Neural progenitor cell (in vitro differentiated cells): ENCODE measurements around the gene GNG12. TPM values are rescaled to one million over a fixed set of nuclear protein-coding genes. Genes with fewer than 3 reads are reported as not detected.

ENCODE experiments used
- DNase-seq: peaks from one replicate; pipeline ENCODE4 v3.0.0-alpha.2; 2016; ENCODE audit warnings: low spot score
- H2AFZ ChIP-seq: fragments of 200-600 bp; sonication (generic); replicated peaks from 2 replicates; pipeline ENCODE4 v1.6.1; 2016; ENCODE audit warnings: antibody characterized with exemption
- H3F3A ChIP-seq: fragments of 200-600 bp; sonication (generic); 2 replicates; pipeline ENCODE4 v1.6.1; 2016; ENCODE audit warnings: antibody characterized with exemption, low read depth
- H3K27ac ChIP-seq: fragments of 200-600 bp; sonication (generic); 2 replicates; pipeline ENCODE4 v1.5.1; 2016; ENCODE audit warnings: mild to moderate bottlenecking
- H3K27me3 ChIP-seq: fragments of 200-600 bp; sonication (generic); 2 replicates; pipeline ENCODE4 v1.6.1; 2016; ENCODE audit warnings: mild to moderate bottlenecking, moderate library complexity
- H3K36me3 ChIP-seq: fragments of 200-600 bp; sonication (generic); 2 replicates; pipeline ENCODE4 v1.5.1; 2016
- H3K4me1 ChIP-seq: fragments of 200-600 bp; sonication (generic); 2 replicates; pipeline ENCODE4 v1.6.1; 2016; ENCODE audit warnings: mixed run types
- H3K4me2 ChIP-seq: fragments of 200-600 bp; sonication (generic); 2 replicates; pipeline ENCODE4 v1.6.1; 2016
- H3K4me3 ChIP-seq: fragments of 200-600 bp; sonication (generic); 2 replicates; pipeline ENCODE4 v1.5.1; 2016
- H3K79me2 ChIP-seq: fragments of 200-600 bp; sonication (generic); 2 replicates; pipeline ENCODE4 v1.6.1; 2016; ENCODE audit warnings: low read depth
- H3K9ac ChIP-seq: fragments of 200-600 bp; sonication (generic); 2 replicates; pipeline ENCODE4 v1.6.1; 2016
- H3K9me3 ChIP-seq: fragments of 200-600 bp; sonication (generic); 2 replicates; pipeline ENCODE4 v1.5.1; 2016; ENCODE audit warnings: low read depth
- H4K20me1 ChIP-seq: fragments of 200-600 bp; sonication (generic); 2 replicates; pipeline ENCODE4 v1.6.1; 2016; ENCODE audit warnings: low read depth
- H3K27ac Mint-ChIP-seq: 3 replicates; pipeline ENCODE4 v1.8.0; 2021; ENCODE audit warnings: mixed read lengths
- H3K27me3 Mint-ChIP-seq: 2 replicates; pipeline ENCODE4 v1.8.0; 2022; ENCODE audit warnings: low read depth, mild to moderate bottlenecking, inconsistent platforms, moderate library complexity, mixed read lengths; ENCODE audit not compliant: insufficient read depth
- H3K36me3 Mint-ChIP-seq: 3 replicates; pipeline ENCODE4 v1.8.0; 2021; ENCODE audit warnings: mixed read lengths
- H3K4me1 Mint-ChIP-seq: 3 replicates; pipeline ENCODE4 v1.8.0; 2021; ENCODE audit warnings: mixed read lengths
- H3K4me3 Mint-ChIP-seq: 3 replicates; pipeline ENCODE4 v1.8.0; 2021; ENCODE audit warnings: mild to moderate bottlenecking, moderate library complexity, mixed read lengths
- H3K9me3 Mint-ChIP-seq: 3 replicates; pipeline ENCODE4 v1.8.0; 2020; ENCODE audit warnings: mixed read lengths
- CTCF ChIP-seq: fragments of 200-600 bp; sonication (generic); IDR thresholded peaks from 2 replicates; pipeline ENCODE4 v1.5.1; 2017; ENCODE audit warnings: antibody characterized with exemption, mild to moderate bottlenecking
- EZH2 ChIP-seq: fragments of 200-600 bp; sonication (generic); IDR thresholded peaks from 2 replicates; pipeline ENCODE4 v1.6.1; 2017; ENCODE audit warnings: antibody characterized with exemption, mild to moderate bottlenecking, moderate library complexity
- EZH2phosphoT487 ChIP-seq: fragments of 200-600 bp; sonication (generic); IDR thresholded peaks from 2 replicates; pipeline ENCODE4 v1.6.1; 2017; ENCODE audit warnings: antibody characterized with exemption
- total RNA-seq: library from RNA; depleted of rRNA; stranded (reverse); fragments of >200 nt; gene quantifications from 2 replicates; pipeline ENCODE4 v1.2.3, GENCODE V29; 2015; ENCODE audit warnings: low replicate concordance

Gene GNG12
- total RNA-seq, 1 donor from 2014 or later, result 44.5 TPM

DNA sequence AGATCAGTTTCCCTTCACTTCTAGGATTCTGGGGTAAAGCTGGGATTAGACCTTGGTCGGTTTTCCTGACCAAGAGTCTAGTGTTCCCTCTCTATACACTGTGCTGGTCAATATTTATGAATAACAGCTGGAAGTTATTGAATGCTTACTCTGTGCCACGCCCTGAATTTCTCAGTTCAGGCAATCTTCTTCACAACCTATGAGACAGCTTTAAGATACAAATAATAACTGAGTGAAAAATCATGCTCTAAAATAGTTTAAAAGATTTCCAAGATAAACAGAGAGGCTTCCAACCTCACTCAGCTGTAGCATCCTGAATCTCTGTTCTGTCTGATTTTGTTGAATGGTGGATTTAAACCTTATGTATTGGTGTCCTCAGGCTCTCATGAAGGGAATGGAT is 72.2 kb downstream of the GNG12 start:
- Histone ChIP-seq H3K9me3 (no peaks in the 10 kb centered on the region), H3F3A (peaks cover 7% of the 10 kb centered on the region), H3K4me3 (no peak overlapping the region), H4K20me1 (no peaks in the 10 kb centered on the region), H2AFZ (no peak overlapping the region), H3K27me3 (no peaks in the 10 kb centered on the region), H3K36me3 (no peaks in the 10 kb centered on the region), H3K79me2 (no peaks in the 10 kb centered on the region), H3K4me1 (peaks cover 17% of the 10 kb centered on the region), H3K9ac (no peak overlapping the region), H3K4me2 (no peak overlapping the region), H3K27ac (no peak overlapping the region)
- H3K36me3 Mint-ChIP-seq, result peaks cover 2% of the 10 kb centered on the region
- H3K27ac Mint-ChIP-seq, result peak overlapping the region; percentile 32
- no peak for DNase-seq
- no peaks in the 10 kb centered on the region for H3K9me3 Mint-ChIP-seq
- peaks cover 2% of the 10 kb centered on the region for H3K27me3 Mint-ChIP-seq
- no peak overlapping the region for H3K4me3 Mint-ChIP-seq
- no peak for TF ChIP-seq EZH2phosphoT487
- no peak for TF ChIP-seq CTCF
- TF ChIP-seq EZH2, result no peak
- H3K4me1 Mint-ChIP-seq, result peaks cover 11% of the 10 kb centered on the region

DNA sequence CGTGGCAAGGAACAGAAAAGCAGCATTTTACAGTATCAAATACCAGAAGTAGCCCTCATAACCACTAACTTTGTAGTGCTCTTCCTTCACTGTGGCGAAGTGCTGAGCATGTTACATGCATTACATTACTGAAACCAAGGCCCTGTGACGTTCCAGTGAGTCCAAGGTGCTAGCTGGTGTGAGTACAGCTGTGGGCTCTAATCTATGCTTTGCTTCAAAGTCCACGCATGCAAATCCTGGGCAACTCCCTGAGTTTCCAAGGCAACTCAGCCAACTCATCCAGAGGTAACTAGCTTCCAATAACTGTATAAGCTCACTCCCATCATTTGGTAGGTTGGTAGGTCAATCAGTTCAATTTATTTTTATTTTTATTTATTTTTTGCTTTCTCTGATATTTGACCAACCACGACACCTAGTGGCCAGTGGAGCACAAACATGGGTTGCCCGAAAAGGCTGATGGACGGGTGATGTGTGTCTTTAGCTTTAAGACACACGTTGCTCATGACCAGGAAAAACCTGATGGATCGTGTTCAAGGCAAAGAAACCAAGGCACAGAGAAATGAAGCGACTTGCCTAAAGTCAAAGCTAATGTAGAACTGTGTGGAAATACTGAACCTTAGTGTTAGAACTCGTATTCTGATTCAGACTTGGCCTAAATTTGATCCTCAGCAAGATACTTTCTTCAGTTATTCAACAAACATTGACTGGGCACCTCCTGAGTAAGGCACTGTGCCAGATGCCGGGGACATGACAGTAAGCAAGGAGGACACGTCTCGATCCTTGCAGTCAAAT is 73.0 kb downstream of the GNG12 start:
- Histone ChIP-seq H3K27me3 (no peaks in the 10 kb centered on the region), H3K9me3 (no peaks in the 10 kb centered on the region), H4K20me1 (no peaks in the 10 kb centered on the region), H3K27ac (no peak overlapping the region), H3K4me2 (no peak overlapping the region), H3F3A (no peaks in the 10 kb centered on the region), H3K9ac (no peak overlapping the region), H3K4me3 (no peak overlapping the region), H2AFZ (no peak overlapping the region), H3K4me1 (peaks cover 9% of the 10 kb centered on the region), H3K36me3 (no peaks in the 10 kb centered on the region), H3K79me2 (no peaks in the 10 kb centered on the region)
- peaks cover 2% of the 10 kb centered on the region for H3K27me3 Mint-ChIP-seq
- H3K9me3 Mint-ChIP-seq, result no peaks in the 10 kb centered on the region
- peaks cover 4% of the 10 kb centered on the region for H3K36me3 Mint-ChIP-seq
- peak; percentile 77 for DNase-seq
- H3K27ac Mint-ChIP-seq, result no peak overlapping the region
- TF ChIP-seq EZH2 (no peak), EZH2phosphoT487 (no peak), CTCF (peak; percentile 92)
- no peak overlapping the region for H3K4me3 Mint-ChIP-seq
- peaks cover 5% of the 10 kb centered on the region for H3K4me1 Mint-ChIP-seq

- TF ChIP-seq EZH2phosphoT487 (no peak), CTCF (no peak), EZH2 (no peak)
- Histone ChIP-seq H3K4me3 (no peak overlapping the region), H3K36me3 (no peaks in the 10 kb centered on the region), H3K27ac (no peak overlapping the region), H3K27me3 (no peaks in the 10 kb centered on the region), H2AFZ (no peak overlapping the region), H4K20me1 (no peaks in the 10 kb centered on the region), H3K4me2 (no peak overlapping the region), H3K9me3 (no peaks in the 10 kb centered on the region), H3K4me1 (peaks cover 6% of the 10 kb centered on the region), H3F3A (no peaks in the 10 kb centered on the region), H3K9ac (no peak overlapping the region), H3K79me2 (no peaks in the 10 kb centered on the region)
- Mint-ChIP-seq H3K27me3 (peaks cover 2% of the 10 kb centered on the region), H3K36me3 (peaks cover 5% of the 10 kb centered on the region), H3K9me3 (no peaks in the 10 kb centered on the region), H3K27ac (no peak overlapping the region), H3K4me1 (peaks cover 5% of the 10 kb centered on the region), H3K4me3 (no peak overlapping the region)
- DNase-seq, result no peak
Observed at GRCh38 chr1:67759692-67760029, 73.6 kb downstream of the GNG12 start.
